ENCODE measurements around the gene USP21.

The USP21 gene

GRCh38 chr1:161193561-161194235, 34.4 kb downstream of the USP21 start:
- Histone ChIP-seq H3K36me3 (ENCODE audit: control insufficient read depth, insufficient read depth, low read length) (no peaks in the 10 kb centered on the region), H3K18ac (ENCODE audit: low read length) (no peak overlapping the region), H2AK5ac (ENCODE audit: low read length) (no peak overlapping the region), H3K23ac (ENCODE audit: low read length) (no peak overlapping the region), H3K4me3 (ENCODE audit: low read length) (no peak overlapping the region), H2BK5ac (ENCODE audit: low read length) (no peak overlapping the region), H3K56ac (ENCODE audit: low read length) (no peak overlapping the region), H4K8ac (ENCODE audit: low read depth, low read length) (no peak overlapping the region), H2BK120ac (ENCODE audit: low read depth, low read length) (no peak overlapping the region), H3K9ac (ENCODE audit: low read length) (no peak overlapping the region), H3K79me2 (ENCODE audit: control insufficient read depth, insufficient read depth, low read length) (no peaks in the 10 kb centered on the region), H4K5ac (ENCODE audit: low read length) (no peak overlapping the region), H2BK15ac (replicated peaks; ENCODE audit: low read depth) (no peak overlapping the region), H3K4me2 (ENCODE audit: low read length) (no peak overlapping the region), H3K27ac (ENCODE audit: low read depth, low read length) (no peak overlapping the region), H3K79me1 (ENCODE audit: low read length) (no peaks in the 10 kb centered on the region), H3K4me1 (ENCODE audit: control insufficient read depth, low read depth, low read length) (peaks cover 13% of the 10 kb centered on the region), H3K4ac (ENCODE audit: low read depth, low read length) (no peak overlapping the region), H3K27me3 (ENCODE audit: insufficient read depth, low read length, poor library complexity) (no peaks in the 10 kb centered on the region)
- DNase-seq, result no peak
- WGBS (ENCODE audit: extremely low coverage, insufficient coverage, low lambda C conversion rate), result no CpG with 5 or more reads among the region's 21 CpGs

GRCh38 chr1:161195171-161195570, 35.9 kb downstream of the USP21 start:
- Histone ChIP-seq H3K4me3 (ENCODE audit: low read length) (no peak overlapping the region), H3K27me3 (ENCODE audit: insufficient read depth, low read length, poor library complexity) (no peaks in the 10 kb centered on the region), H4K5ac (ENCODE audit: low read length) (no peak overlapping the region), H3K79me1 (ENCODE audit: low read length) (no peaks in the 10 kb centered on the region), H3K79me2 (ENCODE audit: control insufficient read depth, insufficient read depth, low read length) (no peaks in the 10 kb centered on the region), H3K23ac (ENCODE audit: low read length) (no peak overlapping the region), H2BK120ac (ENCODE audit: low read depth, low read length) (no peak overlapping the region), H4K8ac (ENCODE audit: low read depth, low read length) (no peak overlapping the region), H3K4ac (ENCODE audit: low read depth, low read length) (no peak overlapping the region), H2BK15ac (replicated peaks; ENCODE audit: low read depth) (no peak overlapping the region), H3K4me2 (ENCODE audit: low read length) (no peak overlapping the region), H3K56ac (ENCODE audit: low read length) (no peak overlapping the region), H3K9ac (ENCODE audit: low read length) (no peak overlapping the region), H3K36me3 (ENCODE audit: control insufficient read depth, insufficient read depth, low read length) (no peaks in the 10 kb centered on the region), H3K27ac (ENCODE audit: low read depth, low read length) (no peak overlapping the region), H3K18ac (ENCODE audit: low read length) (no peak overlapping the region), H3K4me1 (ENCODE audit: control insufficient read depth, low read depth, low read length) (peaks cover 22% of the 10 kb centered on the region), H2AK5ac (ENCODE audit: low read length) (no peak overlapping the region), H2BK5ac (ENCODE audit: low read length) (no peak overlapping the region)
- no peak for DNase-seq
- WGBS (ENCODE audit: extremely low coverage, insufficient coverage, low lambda C conversion rate), result no CpG with 5 or more reads among the region's 4 CpGs

GRCh38 chr1:161196111-161196510, 36.8 kb downstream of the USP21 start:
- Histone ChIP-seq H3K36me3 (ENCODE audit: control insufficient read depth, insufficient read depth, low read length) (no peaks in the 10 kb centered on the region), H4K5ac (ENCODE audit: low read length) (no peak overlapping the region), H2AK5ac (ENCODE audit: low read length) (no peak overlapping the region), H3K9ac (ENCODE audit: low read length) (no peak overlapping the region), H3K79me2 (ENCODE audit: control insufficient read depth, insufficient read depth, low read length) (no peaks in the 10 kb centered on the region), H3K56ac (ENCODE audit: low read length) (no peak overlapping the region), H2BK15ac (replicated peaks; ENCODE audit: low read depth) (no peak overlapping the region), H2BK5ac (ENCODE audit: low read length) (no peak overlapping the region), H3K4ac (ENCODE audit: low read depth, low read length) (no peak overlapping the region), H2BK120ac (ENCODE audit: low read depth, low read length) (no peak overlapping the region), H3K27me3 (ENCODE audit: insufficient read depth, low read length, poor library complexity) (no peaks in the 10 kb centered on the region), H3K27ac (ENCODE audit: low read depth, low read length) (no peak overlapping the region), H3K4me2 (ENCODE audit: low read length) (no peak overlapping the region), H3K18ac (ENCODE audit: low read length) (no peak overlapping the region), H3K4me1 (ENCODE audit: control insufficient read depth, low read depth, low read length) (peaks cover 31% of the 10 kb centered on the region), H3K4me3 (ENCODE audit: low read length) (no peak overlapping the region), H3K79me1 (ENCODE audit: low read length) (no peaks in the 10 kb centered on the region), H4K8ac (ENCODE audit: low read depth, low read length) (no peak overlapping the region), H3K23ac (ENCODE audit: low read length) (no peak overlapping the region)
- WGBS (ENCODE audit: extremely low coverage, insufficient coverage, low lambda C conversion rate), result no CpG with 5 or more reads among the region's 7 CpGs
- no peak for DNase-seq

- Histone ChIP-seq H3K79me2 (ENCODE audit: control insufficient read depth, insufficient read depth, low read length) (no peaks in the 10 kb centered on the region), H3K36me3 (ENCODE audit: control insufficient read depth, insufficient read depth, low read length) (no peaks in the 10 kb centered on the region), H3K4me1 (ENCODE audit: control insufficient read depth, low read depth, low read length) (peaks cover 32% of the 10 kb centered on the region), H3K79me1 (ENCODE audit: low read length) (no peaks in the 10 kb centered on the region), H3K18ac (ENCODE audit: low read length) (peak overlapping the region; percentile 6), H3K27me3 (ENCODE audit: insufficient read depth, low read length, poor library complexity) (no peaks in the 10 kb centered on the region), H2BK5ac (ENCODE audit: low read length) (peak overlapping the region; percentile 47), H2AK5ac (ENCODE audit: low read length) (peak overlapping the region; percentile 39), H2BK120ac (ENCODE audit: low read depth, low read length) (no peak overlapping the region), H3K27ac (ENCODE audit: low read depth, low read length) (no peak overlapping the region), H3K23ac (ENCODE audit: low read length) (no peak overlapping the region), H3K9ac (ENCODE audit: low read length) (peak overlapping the region; percentile 69), H3K4ac (ENCODE audit: low read depth, low read length) (no peak overlapping the region), H3K56ac (ENCODE audit: low read length) (peak overlapping the region; percentile 84), H4K5ac (ENCODE audit: low read length) (no peak overlapping the region), H2BK15ac (replicated peaks; ENCODE audit: low read depth) (no peak overlapping the region), H3K4me3 (ENCODE audit: low read length) (no peak overlapping the region), H3K4me2 (ENCODE audit: low read length) (peak overlapping the region; percentile 30), H4K8ac (ENCODE audit: low read depth, low read length) (no peak overlapping the region)
- DNase-seq, result no peak
- no CpG with 5 or more reads among the region's 27 CpGs for WGBS (ENCODE audit: extremely low coverage, insufficient coverage, low lambda C conversion rate)
Observed at GRCh38 chr1:161196521-161197451, 37.5 kb downstream of the USP21 start.

- Histone ChIP-seq H3K4ac (ENCODE audit: low read depth, low read length) (no peak overlapping the region), H4K8ac (ENCODE audit: low read depth, low read length) (no peak overlapping the region), H2BK15ac (replicated peaks; ENCODE audit: low read depth) (no peak overlapping the region), H3K4me3 (ENCODE audit: low read length) (no peak overlapping the region), H3K79me2 (ENCODE audit: control insufficient read depth, insufficient read depth, low read length) (no peaks in the 10 kb centered on the region), H3K23ac (ENCODE audit: low read length) (no peak overlapping the region), H3K4me1 (ENCODE audit: control insufficient read depth, low read depth, low read length) (peaks cover 32% of the 10 kb centered on the region), H3K9ac (ENCODE audit: low read length) (peak overlapping the region; percentile 69), H2AK5ac (ENCODE audit: low read length) (no peak overlapping the region), H4K5ac (ENCODE audit: low read length) (no peak overlapping the region), H3K79me1 (ENCODE audit: low read length) (no peaks in the 10 kb centered on the region), H3K27me3 (ENCODE audit: insufficient read depth, low read length, poor library complexity) (no peaks in the 10 kb centered on the region), H3K18ac (ENCODE audit: low read length) (no peak overlapping the region), H3K4me2 (ENCODE audit: low read length) (peak overlapping the region; percentile 17), H2BK5ac (ENCODE audit: low read length) (no peak overlapping the region), H3K56ac (ENCODE audit: low read length) (peak overlapping the region; percentile 84), H2BK120ac (ENCODE audit: low read depth, low read length) (no peak overlapping the region), H3K36me3 (ENCODE audit: control insufficient read depth, insufficient read depth, low read length) (no peaks in the 10 kb centered on the region), H3K27ac (ENCODE audit: low read depth, low read length) (no peak overlapping the region)
- WGBS (ENCODE audit: extremely low coverage, insufficient coverage, low lambda C conversion rate), result no CpG with 5 or more reads among the region's 11 CpGs
- no peak for DNase-seq
Observed at GRCh38 chr1:161197560-161198193, 38.4 kb downstream of the USP21 start.

Data from mesendoderm (in vitro differentiated cells).